NCI-H2107 treated with DMSO at 0.1 percent for 48 hours (cell line): ENCODE results near the gene WFIKKN1.

Source experiments
- DNase-seq: peaks from one replicate; lab custom pipeline; 2025; ENCODE audit not compliant: unreplicated experiment; lab: John Stamatoyannopoulos, UW

Gene WFIKKN1

GRCh38 chr16:672371-672770 is 41.6 kb downstream of the WFIKKN1 start:
- no peak for DNase-seq

GRCh38 chr16:672851-673250 is 42.1 kb downstream of the WFIKKN1 start:
- no peak for DNase-seq

- DNase-seq = no peak
These were observed 42.7 kb downstream of the WFIKKN1 start for GRCh38 chr16:673399-673991.

DNA sequence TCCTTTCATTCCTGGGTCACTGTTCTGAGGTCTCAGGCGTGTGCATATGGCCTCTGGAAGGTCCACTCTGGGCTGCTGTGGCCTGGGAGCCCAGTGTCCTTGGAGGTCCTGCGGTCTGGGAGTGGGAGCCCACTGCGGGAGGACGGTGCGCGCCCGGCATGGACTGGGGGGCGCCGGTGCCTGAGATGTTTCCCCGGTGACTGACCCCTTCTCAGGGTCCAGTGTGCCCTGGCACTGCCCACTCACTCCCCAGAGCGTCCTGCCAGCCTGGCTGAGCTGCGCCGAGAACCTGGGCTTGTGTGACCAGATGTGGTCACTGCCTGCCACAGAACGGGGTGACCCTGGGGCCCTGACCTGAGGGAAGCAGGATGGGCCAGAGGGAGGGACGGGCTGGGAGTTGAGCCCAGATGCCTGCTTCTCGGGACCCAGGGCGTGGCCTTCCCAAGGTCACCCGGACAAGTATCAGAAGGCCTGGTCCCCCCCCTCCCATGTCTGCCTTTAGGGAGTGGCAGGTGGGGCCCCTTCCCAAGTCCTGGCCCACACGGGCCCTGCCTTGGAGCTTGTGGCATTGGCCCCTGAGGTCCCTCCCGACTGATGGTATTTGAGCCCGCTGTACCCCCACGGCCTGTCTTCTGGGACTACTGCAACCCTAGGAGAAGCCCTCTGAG is 43.6 kb downstream of the WFIKKN1 start:
- no peak for DNase-seq

- DNase-seq = no peak
These were observed 44.4 kb downstream of the WFIKKN1 start, which contains the start of gene RHBDL1 for GRCh38 chr16:674968-675883. RHBDL1 (plus strand) TSS chr16:675671; CDS start chr16:675791, 120 bp downstream.

DNA sequence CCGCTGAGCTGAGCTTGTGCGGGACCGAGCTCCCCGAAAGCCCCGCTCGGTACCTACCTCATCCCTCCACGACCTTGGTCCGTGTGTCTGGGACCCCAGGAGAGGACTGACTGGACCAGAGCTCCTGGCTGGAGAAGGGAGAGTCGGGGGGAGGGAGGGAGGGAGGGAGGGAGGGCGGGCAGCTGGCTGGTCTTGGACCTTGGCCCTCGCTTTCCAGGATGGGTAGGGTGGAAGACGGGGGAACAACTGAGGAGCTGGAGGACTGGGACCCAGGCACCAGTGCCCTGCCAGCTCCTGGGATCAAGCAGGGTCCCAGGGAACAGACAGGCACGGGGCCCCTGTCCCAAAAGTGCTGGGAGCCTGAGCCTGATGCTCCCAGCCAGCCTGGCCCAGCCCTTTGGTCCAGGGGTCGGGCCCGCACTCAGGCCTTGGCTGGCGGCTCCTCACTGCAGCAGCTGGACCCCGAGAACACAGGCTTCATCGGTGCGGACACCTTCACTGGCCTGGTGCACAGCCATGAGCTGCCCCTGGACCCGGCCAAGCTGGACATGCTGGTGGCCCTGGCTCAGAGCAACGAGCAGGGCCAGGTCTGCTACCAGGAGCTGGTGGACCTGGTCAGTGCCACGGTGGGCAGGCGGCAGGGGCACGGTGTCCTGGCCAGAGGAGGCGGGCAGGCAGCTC is 45.2 kb downstream of the WFIKKN1 start:
- DNase-seq = no peak

GRCh38 chr16:676565-676902 is 45.7 kb downstream of the WFIKKN1 start:
- peak; percentile 48 for DNase-seq

DNA sequence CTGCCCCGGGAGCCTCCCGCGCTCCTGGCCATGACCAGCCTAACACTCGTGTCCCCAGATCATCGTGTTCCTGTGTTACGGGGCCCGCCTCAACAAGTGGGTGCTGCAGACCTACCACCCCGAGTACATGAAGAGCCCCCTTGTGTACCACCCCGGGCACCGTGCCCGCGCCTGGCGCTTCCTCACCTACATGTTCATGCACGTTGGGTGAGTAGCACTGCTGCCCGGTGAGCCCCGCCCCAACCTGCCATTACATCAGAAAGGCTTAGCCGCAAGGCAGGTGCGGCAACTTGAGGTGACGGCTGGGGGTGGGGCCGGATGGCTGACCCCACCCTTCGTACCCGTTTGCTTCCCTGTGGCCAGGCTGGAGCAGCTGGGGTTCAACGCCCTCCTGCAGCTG is 46.1 kb downstream of the WFIKKN1 start:
- DNase-seq = peak; percentile 85

- DNase-seq = peak; percentile 53
These were observed 46.8 kb downstream of the WFIKKN1 start for GRCh38 chr16:677316-678190.

DNA sequence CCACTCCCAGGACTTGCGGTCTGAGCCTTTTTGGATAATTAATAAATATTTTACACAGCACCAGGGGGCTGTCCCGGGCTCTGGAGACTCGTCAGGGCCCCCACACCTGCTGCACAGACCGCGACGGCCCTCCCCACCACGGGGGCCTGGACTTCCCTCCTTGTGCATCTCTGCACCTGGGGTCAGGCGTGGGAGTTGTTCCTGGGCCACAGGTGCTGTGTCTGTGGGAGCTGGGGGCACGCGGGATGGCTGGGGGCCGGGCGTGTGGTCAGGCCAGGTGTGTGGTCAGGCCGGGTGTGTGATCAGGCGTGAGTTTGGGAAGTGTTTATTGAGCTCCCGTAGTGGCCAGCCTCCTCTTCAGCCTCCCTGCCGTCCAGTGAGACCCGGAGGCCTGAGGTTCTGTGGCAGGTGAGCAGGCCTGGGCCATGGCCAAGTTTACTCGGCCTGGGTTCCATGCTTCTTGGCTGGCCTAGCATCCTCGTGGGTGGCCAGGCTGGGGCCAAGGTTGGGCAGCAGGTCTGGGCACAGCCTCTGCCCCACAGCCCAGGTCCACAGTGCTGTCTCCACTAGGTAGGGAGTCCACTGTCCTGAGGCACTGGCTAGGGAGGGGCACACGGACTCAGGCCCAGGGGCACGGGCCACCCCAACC is 47.5 kb downstream of the WFIKKN1 start:
- DNase-seq = no peak

GRCh38 chr16:678858-679813 is 48.4 kb downstream of the WFIKKN1 start:
- DNase-seq = no peak

DNA sequence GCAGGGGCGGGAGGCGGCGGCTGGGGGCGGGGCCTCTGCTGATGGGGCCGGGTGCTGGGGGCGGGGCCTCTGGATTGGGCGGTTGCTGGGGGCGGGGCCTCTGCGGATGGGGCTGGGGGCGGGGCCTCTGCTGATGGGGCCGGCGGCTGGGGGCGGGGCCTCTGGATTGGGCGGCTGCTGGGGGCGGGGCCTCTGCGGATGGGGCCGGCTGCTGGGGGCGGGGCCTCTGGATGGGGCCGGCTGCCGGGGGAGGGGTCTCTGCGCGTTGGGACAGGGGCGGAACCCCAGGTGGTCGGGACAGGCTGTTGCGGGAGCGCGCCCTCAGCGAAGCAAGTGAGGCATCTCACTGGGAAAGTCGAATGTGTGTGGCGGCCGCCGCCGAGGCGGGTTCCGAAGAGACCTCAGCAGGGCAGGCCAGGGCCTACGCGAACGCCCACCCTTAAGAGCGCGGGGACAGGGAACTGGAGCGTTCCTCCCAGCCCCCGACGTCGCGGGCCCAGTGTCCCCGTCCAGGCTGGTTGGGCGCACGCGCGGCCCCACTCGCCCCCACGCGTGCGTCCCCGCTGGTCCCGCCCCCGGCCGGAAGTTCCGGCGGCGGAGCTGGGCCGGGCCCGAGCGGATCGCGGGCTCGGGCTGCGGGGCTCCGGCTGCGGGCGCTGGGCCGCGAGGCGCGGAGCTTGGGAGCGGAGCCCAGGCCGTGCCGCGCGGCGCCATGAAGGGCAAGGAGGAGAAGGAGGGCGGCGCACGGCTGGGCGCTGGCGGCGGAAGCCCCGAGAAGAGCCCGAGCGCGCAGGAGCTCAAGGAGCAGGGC is 49.2 kb downstream of the WFIKKN1 start, which contains the start of gene STUB1:
TSS of gene STUB1 (plus strand) at position 597 of the 811 bp plus-strand sequence. CDS start at position 713, 116 bp downstream.
- peak; percentile 43 for DNase-seq

DNA sequence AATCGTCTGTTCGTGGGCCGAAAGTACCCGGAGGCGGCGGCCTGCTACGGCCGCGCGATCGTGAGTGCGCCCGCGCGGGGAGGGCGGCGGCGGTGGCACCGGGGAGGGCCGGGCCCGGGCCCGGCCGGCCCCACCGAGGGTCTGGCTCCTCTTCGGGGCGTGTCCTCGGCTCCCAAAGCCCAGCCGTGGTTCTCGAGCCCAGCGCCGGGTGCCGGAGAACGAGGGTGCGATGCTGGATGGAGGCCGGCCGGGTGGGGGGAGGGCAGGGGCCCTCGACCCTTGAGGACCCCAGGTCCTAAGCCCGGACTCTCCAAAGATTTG is 49.8 kb downstream of the WFIKKN1 start:
- DNase-seq = no peak

DNA sequence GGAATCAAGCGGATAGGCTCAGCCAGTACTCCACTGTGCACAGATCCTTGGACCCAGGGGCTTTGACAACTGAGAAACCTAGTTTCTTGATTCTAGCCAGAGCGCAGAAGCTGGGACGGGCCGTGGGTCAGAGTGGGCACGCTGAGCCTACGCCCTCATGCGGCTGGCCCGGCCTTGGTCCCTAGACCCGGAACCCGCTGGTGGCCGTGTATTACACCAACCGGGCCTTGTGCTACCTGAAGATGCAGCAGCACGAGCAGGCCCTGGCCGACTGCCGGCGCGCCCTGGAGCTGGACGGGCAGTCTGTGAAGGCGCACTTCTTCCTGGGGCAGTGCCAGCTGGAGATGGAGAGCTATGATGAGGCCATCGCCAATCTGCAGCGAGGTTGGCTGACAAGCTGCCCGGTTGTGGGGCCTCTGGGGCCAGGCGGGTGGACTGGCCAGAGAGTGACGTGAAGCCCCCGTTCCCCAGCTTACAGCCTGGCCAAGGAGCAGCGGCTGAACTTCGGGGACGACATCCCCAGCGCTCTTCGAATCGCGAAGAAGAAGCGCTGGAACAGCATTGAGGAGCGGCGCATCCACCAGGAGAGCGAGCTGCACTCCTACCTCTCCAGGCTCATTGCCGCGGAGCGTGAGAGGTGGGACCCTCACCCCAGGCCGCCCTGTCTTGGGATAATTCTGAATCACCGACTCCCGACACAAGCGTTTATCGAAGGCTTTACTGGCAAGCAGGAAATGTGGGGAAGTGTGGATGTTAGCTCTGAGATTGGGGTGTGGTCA is 50.4 kb downstream of the WFIKKN1 start:
- no peak for DNase-seq

GRCh38 chr16:681746-682427 is 51.1 kb downstream of the WFIKKN1 start:
- no peak for DNase-seq
